Mesothelial cell of epicardium (in vitro differentiated cells): Measurements from ENCODE around the gene SHCBP1. TPM values are rescaled to one million over a fixed set of nuclear protein-coding genes. Genes with fewer than 3 reads are reported as not detected.
A peak's percentile ranks its signal among the peaks of the same experiment; 100 is the strongest.

Source experiments
- DNase-seq, 2 experiments: peaks; one replicate each; pipeline ENCODE4 v3.0.0; 2021; ENCODE audit warnings: low spot score in 2 of 2; ENCODE audit not compliant: unreplicated experiment in 2 of 2
- H3K27ac Mint-ChIP-seq: 2 replicates; pipeline ENCODE4 v1.8.0; 2021; ENCODE audit warnings: mixed read lengths
- H3K27me3 Mint-ChIP-seq: 2 replicates; pipeline ENCODE4 v1.8.0; 2021; ENCODE audit warnings: low read depth, mixed read lengths
- H3K36me3 Mint-ChIP-seq: 2 replicates; pipeline ENCODE4 v1.8.0; 2021; ENCODE audit warnings: mixed read lengths
- H3K4me1 Mint-ChIP-seq: 2 replicates; pipeline ENCODE4 v1.8.0; 2021; ENCODE audit warnings: mixed read lengths
- H3K4me3 Mint-ChIP-seq: 2 replicates; pipeline ENCODE4 v1.8.0; 2021; ENCODE audit warnings: mild to moderate bottlenecking, moderate library complexity, mixed read lengths
- H3K9me3 Mint-ChIP-seq: 2 replicates; pipeline ENCODE4 v1.8.0; 2021; ENCODE audit warnings: mixed read lengths
- CTCF ChIP-seq: fragments of 200-600 bp; sonication (generic); IDR thresholded peaks from one replicate; pipeline ENCODE4 v1.5.0; 2021; ENCODE audit warnings: antibody characterized with exemption; ENCODE audit not compliant: unreplicated experiment
- total RNA-seq: library from RNA; stranded (reverse); gene quantifications from 3 replicates; pipeline ENCODE4 v1.2.1, GENCODE V29; 2021

Gene SHCBP1
- total RNA-seq, 1 donor from 2014 or later = 5.1 TPM

DNA sequence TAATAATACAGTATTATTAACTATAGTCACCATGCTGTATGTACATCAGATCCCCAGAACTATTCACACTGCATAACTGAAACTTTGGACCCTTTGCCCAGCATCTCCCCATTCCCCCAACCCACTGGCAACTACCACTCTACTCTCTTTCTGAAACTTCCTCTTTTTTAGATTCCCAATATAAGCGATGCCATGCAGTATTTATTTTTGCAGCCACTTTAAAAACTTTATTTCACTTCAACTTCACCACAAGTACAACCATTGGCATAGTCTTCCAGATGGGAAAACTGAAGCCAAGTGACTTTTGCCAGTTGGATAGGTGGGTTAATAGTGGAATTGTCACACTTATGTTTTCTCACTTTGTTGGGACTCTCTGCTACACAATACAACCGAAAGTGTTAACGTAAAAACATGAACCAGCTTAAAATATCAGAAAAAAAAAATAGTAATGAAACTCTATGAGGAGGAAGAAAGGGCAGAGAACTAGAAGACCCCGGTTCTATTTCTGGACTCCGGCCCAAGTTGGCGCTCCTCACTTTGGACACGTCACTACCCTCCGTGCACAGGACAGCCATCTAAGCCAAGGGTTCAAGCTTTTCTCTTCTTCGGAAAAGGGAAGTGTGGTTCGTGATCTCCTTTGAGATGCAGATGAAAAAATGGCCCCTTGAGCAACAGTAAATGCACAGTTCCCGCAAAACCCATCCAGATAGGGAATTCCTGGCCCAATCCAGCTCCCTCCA is 743 bp downstream of the SHCBP1 start:
- no peak for DNase-seq
- Mint-ChIP-seq H3K27ac (peak overlapping the region; percentile 26), H3K4me3 (peak overlapping the region; percentile 88), H3K36me3 (no peaks in the 10 kb centered on the region), H3K4me1 (peaks cover 7% of the 10 kb centered on the region), H3K9me3 (no peaks in the 10 kb centered on the region), H3K27me3 (no peaks in the 10 kb centered on the region)
- no peak for TF ChIP-seq CTCF

DNA sequence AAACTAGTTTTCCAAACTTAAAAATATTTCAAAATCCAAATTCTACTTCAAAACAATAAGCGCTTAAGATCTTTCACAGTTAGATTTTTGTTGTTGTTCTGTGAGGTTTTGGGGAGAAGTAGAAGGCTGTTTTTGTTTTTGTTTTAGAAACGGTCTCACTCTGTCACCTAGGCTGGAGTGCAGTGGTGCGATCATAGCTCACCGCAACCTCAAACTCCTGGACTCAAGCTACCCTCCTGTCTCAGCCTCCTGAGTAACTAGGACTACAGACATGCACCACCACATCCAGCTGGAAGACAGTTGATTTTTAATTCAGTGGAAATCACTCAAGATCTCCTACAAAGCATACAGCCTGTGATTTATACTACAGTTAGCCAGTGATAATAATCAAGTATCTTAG is 2.7 kb downstream of the SHCBP1 start:
- no peak for TF ChIP-seq CTCF
- Mint-ChIP-seq H3K27me3 (no peaks in the 10 kb centered on the region), H3K4me3 (no peak overlapping the region), H3K36me3 (peaks cover 3% of the 10 kb centered on the region), H3K27ac (no peak overlapping the region), H3K9me3 (no peaks in the 10 kb centered on the region), H3K4me1 (peaks cover 7% of the 10 kb centered on the region)
- no peak for DNase-seq

DNA sequence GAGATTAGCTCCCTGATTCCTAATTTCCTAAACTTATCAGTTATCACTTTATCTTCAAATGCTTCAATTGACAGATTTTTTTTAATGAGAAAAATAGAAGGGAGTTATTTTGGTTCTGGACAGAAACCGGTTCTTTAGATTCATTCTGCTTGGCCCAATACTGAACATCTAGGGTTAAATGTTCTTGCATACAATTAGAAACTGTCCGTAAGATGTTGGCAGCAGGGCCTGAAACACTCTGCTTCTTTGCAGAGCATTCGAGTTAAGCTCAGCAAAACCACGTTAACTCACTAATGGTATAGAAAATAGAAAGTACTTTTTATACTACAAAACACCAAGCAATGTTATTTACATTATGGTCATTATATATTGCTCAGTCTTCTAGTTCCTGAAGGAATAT is 7.2 kb downstream of the SHCBP1 start:
- H3K36me3 Mint-ChIP-seq = peaks cover 3% of the 10 kb centered on the region
- no peaks in the 10 kb centered on the region for H3K27me3 Mint-ChIP-seq
- H3K4me1 Mint-ChIP-seq = no peaks in the 10 kb centered on the region
- H3K9me3 Mint-ChIP-seq = no peaks in the 10 kb centered on the region
- no peak overlapping the region for H3K4me3 Mint-ChIP-seq
- no peak overlapping the region for H3K27ac Mint-ChIP-seq
- TF ChIP-seq CTCF = no peak
- DNase-seq = no peak

DNA sequence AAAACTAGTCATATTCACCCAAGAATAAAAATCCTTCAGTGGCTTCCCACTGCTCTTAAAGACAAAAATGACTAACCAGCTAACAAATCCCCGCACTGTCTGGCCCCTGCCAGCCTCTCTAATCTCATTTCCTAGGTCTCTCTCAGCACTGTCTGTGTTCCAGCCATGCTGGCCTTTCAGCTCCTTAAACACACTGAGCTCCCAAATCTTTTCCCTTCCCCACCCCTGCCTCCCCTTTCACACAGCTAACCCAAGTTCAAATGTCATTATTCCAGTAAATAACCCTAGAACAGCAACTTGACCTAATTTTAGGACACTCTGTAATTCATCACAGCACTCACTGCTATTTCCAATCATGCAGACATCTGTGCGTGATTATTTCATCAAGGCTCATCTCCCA is 7.8 kb downstream of the SHCBP1 start:
- no peak overlapping the region for H3K4me3 Mint-ChIP-seq
- no peak for DNase-seq
- H3K27ac Mint-ChIP-seq = no peak overlapping the region
- no peaks in the 10 kb centered on the region for H3K9me3 Mint-ChIP-seq
- peaks cover 3% of the 10 kb centered on the region for H3K36me3 Mint-ChIP-seq
- no peaks in the 10 kb centered on the region for H3K27me3 Mint-ChIP-seq
- TF ChIP-seq CTCF = no peak
- no peaks in the 10 kb centered on the region for H3K4me1 Mint-ChIP-seq

DNA sequence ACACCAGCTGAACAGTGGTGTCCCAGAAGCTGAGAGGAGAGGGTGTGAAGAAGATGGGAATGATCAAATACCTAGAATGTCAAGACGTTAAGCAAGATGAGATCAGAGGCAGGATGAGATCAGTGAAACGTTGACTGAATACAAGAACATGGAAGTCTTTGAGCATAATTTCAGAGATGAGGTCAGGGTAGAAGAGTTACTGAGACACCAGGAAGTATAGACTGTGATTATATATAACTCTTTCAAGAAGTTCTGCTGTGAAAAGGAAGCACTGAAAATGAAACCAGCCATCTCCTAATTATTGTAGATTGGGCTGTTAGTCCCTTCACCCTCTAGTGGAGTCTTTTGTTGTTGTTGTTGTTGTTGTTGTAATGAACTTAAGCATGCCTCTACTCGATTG is 9.1 kb downstream of the SHCBP1 start:
- no peaks in the 10 kb centered on the region for H3K4me1 Mint-ChIP-seq

More for the DNA sequence above, 9.1 kb downstream of the SHCBP1 start:
- Mint-ChIP-seq H3K4me3 (no peak overlapping the region), H3K27ac (no peak overlapping the region), H3K36me3 (peaks cover 3% of the 10 kb centered on the region), H3K9me3 (no peaks in the 10 kb centered on the region), H3K27me3 (no peaks in the 10 kb centered on the region)
- no peak for TF ChIP-seq CTCF
- no peak for DNase-seq
